GM18873 (cell line): ENCODE data around the gene MC1R.
A peak's percentile ranks its signal among the peaks of the same experiment; 100 is the strongest.
"Not testable (repeated sequence)": the region's sequence is repeated elsewhere in the genome, so short reads cannot be mapped to it uniquely, and the experiment has no call there.

Source experiments
- ATAC-seq: cut with Tn5 transposase; IDR thresholded peaks from one replicate; pipeline ENCODE4 v1.9.1; 2021; ENCODE audit warnings: mild to moderate bottlenecking, moderate library complexity, moderate number of reproducible peaks; ENCODE audit not compliant: unreplicated experiment, low FRiP score

MC1R gene

GRCh38 chr16:89918453-89919347 is at the start of gene MC1R:
MC1R (plus strand) TSS chr16:89918862; CDS start chr16:89919259, 397 bp downstream.
- no peak for ATAC-seq

DNA sequence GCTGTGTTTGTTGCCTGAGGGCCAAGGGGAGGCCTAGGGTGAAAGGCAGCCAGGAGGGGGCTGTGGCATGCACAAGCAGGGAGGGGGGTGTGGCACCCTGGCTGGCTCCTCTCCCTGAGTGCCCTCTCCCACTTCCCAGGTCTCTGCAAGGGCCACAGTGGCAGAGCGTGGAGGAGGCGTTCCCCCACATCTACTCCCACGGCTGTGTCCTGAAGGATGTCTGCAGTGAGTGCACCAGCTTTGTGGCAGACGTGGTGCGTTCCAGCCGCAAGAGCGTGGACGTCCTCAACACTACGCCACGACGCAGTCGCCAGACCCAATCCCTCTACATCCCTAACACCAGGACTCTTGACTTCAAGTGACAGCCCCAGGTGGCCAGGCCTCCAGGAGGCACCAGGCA is 48.8 kb upstream of the MC1R start:
- ATAC-seq: no peak

DNA sequence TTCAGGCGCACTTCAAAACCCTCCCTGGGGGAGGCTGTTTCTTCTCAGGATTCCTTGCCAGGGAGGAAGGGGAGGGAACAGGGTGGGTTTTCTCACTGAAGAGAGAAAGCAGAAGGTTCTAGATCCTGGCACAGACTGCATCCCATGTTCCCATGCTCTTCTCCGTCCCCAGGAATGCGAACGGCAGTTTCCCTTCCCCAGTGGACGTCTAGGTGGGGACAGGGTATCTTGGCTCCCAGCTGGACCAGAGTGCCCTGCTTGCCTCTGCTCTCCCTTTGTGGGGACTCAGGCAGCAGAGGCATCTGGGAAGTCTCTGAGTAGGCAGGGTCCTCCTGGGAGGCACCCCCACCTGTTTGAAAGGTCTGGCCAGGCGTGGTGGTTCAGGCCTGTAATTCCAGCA is 48.2 kb upstream of the MC1R start:
- no peak for ATAC-seq

DNA sequence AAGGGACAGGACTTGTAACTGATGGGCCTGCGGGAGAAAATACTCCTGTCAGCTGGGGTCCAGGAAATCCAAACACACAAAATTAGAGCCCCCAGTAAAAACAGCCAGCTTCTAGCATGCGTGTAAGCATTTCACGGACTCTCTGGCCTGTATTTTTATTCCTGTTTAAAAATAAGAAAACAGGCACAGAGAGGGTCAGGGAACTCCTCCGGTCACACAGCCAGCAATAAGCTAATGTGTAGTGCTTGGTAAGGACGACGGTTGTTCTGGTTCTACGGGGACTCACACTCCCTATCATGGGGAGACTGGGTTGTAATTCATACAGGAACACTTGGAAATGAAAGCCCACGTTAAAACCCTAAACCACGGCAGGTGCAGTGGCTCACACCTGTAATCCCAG is 46.8 kb upstream of the MC1R start:
- ATAC-seq: no peak

DNA sequence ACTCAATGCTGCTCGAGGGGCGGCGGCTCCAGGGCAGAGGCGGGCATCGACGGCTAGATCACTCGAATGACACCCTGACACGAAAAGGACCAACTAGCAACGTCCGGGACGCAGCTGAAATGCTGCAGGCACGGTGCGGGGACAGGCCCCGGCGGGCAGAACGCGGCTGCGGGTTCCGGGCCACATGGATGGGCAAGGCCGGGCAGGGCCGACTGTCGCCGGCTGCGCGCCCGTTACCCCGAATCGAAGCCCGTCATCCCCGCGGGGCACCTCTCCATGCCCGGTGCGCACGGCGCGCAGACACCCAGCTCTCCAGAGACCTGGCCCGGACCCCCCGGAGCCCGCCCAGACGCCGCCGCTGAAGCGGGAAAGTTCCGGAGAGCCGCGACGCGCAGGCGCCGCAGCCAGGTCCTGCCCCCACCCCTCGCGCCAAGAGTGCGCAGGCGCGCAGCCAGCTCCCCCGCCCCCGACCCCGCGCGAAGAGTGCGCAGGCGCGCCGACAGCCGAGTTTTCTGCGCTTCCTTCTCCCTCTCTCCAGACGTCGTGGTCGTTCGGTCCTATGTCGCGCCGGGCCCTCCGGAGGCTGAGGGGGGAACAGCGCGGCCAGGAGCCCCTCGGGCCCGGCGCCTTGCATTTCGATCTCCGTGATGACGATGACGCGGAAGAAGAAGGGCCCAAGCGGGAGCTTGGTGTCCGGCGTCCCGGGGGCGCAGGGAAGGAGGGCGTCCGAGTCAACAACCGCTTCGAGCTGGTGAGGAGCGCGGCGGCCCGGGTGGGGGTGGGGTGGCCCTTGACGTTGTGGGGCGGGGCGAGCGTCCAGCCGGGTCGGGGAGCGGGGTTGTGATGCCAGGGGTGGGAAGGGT is 45.3 kb upstream of the MC1R start, which contains the start of gene TCF25:
TCF25 (plus strand) TSS at position 484 of the 863 bp plus-strand sequence; CDS start at position 560, 76 bp downstream.
- ATAC-seq: peak; percentile 39

- ATAC-seq: peak; percentile 48
Observed at GRCh38 chr16:89873972-89874689, 44.5 kb upstream of the MC1R start.

DNA sequence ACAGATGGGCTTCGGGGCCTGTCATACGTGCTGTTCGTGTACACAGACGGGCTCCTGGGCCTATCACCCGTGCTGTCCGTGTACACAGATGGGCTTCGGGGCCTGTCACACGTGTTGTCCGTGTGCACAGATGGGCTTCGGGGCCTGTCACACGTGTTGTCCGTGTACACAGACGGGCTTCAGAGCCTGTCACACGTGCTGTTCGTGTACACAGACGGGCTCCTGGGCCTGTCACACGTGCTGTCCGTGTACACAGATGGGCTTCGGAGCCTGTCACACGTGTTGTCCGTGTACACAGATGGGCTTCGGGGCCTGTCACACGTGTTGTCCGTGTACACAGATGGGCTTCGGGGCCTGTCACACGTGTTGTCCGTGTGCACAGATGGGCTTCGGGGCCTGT is 39.5 kb upstream of the MC1R start:
- not testable (repeated sequence) for ATAC-seq

DNA sequence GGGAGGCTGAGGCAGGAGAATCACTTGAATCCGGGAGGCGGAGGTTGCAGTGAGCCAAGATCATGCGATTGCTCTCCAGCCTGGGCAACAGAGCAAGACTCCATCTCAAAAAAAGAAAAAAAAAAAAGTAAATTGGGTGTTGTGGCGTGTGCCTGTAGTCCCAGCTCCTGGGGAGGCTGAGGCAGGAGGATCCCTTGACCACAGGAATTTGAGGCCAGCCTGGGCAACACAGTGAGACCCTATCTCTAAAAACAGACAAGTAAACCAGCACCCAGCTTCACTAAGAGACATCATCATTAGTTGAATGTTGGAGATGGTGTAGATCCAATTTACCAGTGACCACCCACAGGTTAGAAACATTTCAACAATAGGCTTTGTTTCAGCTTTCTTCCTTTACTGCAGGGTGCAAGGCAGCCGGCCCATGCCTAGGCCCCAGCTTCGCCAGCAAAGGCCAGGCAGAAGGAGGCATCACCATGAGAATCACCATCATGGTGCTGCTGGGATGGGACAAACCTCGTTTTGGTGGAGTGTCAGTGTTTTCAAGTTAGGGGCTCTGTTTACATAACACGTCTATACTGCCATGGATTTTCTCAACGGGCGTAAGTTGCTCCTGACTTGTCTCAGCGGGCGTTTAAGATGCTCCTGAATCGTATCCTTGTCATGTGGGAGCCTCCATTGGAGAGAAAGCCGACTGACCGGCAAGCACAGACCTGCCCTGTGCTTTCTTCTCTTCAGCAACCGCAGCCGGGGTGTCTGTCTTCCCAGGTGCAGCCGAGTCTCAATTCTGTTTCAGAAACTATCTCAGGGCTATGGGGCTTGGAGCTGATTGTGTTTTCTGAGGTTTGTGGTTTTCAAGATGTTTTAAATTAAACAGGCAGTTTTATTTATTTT is 37.9 kb upstream of the MC1R start:
- ATAC-seq: no peak

DNA sequence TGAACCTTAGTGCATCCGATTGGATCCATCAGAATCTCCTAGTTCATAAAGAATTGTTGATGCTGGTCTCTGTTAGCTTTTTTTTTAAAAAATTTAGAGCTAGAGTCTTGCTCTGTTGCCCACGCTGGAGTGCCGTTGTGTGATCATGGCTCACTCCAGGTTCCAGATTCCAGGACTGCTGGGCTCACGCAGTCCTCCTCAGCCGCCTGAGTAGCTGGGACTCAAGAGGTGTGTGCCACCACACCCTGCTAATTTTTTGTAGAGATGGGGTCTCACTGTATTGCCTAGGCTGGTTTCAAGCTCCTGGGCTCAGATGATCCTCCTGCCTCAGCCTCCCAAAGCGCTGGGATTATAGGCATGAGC is 37.3 kb upstream of the MC1R start:
- no peak for ATAC-seq

- no peak for ATAC-seq
Observed at GRCh38 chr16:89883346-89884040, 35.2 kb upstream of the MC1R start.

- no peak for ATAC-seq
Observed at GRCh38 chr16:89884041-89884421, 34.6 kb upstream of the MC1R start.

DNA sequence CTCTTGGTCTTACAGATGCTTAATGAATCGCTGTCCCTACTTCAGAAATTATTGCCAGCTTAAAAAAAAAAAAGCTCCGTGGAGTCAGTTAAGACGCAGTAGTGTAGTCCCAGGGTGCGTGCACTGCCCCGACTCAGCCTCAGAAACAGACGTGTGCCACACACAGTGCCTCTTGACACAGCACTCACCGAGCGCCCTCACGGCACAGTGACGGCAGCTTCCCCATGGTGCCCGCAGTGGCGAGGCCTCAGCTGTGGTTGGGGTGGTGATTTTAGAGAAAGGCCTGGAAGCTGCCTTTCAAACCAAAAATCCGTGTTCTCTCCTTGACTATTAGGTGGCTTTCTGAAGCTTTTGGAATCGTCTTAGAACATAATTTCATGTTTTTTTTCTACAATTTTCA is 31.4 kb upstream of the MC1R start:
- no peak for ATAC-seq

DNA sequence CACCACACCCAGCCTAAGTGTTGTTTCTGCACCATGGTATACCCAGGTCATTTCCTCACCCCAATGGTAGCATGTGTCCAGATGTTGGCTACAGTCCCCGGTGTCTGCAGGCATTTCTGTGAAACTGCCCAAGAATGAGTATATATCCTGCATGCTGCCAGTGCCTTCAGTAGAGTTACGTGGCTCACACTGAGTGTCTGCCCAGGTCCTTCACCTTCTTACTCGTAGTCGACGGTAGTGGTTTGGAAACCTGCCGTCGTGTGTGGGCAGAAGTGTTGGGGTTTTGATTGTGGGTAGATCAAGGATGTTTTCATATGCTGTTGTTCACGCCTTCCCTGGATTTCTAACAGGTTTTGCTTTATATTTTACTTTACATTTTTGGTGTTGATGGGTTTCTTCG is 28.5 kb upstream of the MC1R start:
- no peak for ATAC-seq

DNA sequence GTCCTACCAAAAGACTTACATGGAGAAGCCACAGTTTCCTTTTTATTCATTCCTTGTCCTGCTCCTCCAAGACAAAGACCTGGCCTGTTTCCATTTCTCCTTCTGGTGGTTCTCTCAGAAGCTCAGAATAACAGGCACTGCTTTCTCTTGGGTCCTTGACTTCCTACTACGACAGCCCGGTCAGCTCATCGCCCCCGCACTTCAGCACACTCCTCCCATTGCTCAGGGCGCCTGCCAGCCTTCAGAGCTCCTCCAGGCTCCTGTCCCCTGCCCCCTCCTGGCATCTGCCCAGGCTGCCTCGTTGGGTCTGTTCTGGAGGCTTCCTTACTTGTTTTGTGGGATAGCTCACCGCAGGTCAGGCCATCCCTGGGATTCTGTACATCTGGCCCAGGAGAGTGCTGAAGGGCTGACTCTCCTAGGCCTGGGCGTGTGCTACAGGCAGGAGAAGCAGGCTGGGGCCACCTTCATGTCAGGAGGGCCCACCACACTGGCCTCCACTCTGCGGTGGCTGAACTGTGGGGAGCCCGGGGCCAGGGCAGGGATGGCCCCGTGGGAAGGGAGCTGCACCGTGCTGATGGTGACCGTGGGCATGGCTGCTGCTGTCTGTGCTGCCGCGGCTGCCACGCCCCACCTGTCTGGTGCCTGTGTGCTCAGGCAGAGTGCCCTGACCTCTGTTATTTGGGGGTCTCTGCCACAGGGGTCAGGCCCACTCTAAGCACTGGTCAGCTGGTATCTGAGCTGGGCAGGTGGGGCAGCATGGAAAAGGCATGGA is 27.6 kb upstream of the MC1R start:
- ATAC-seq: no peak

GRCh38 chr16:89892055-89892630 is 26.5 kb upstream of the MC1R start:
- no peak for ATAC-seq

GRCh38 chr16:89892635-89893034 is 26.0 kb upstream of the MC1R start:
- ATAC-seq: no peak

GRCh38 chr16:89893642-89894548 is 24.8 kb upstream of the MC1R start:
- ATAC-seq: no peak
